ENCODE results near the gene ARPP21. TPM values are rescaled to one million over a fixed set of nuclear protein-coding genes. Genes with fewer than 3 reads are reported as not detected.
A peak's percentile ranks its signal among the peaks of the same experiment; 100 is the strongest.
"Not testable (repeated sequence)": the region's sequence is repeated elsewhere in the genome, so short reads cannot be mapped to it uniquely, and the experiment has no call there.

The ARPP21 gene
- total and polyA plus RNA-seq, 7 donors, result 86.4 to 336 (median 101) TPM

GRCh38 chr3:35617370-35617769, 22.0 kb upstream of the ARPP21 start:
- TF ChIP-seq, protein P1, sequence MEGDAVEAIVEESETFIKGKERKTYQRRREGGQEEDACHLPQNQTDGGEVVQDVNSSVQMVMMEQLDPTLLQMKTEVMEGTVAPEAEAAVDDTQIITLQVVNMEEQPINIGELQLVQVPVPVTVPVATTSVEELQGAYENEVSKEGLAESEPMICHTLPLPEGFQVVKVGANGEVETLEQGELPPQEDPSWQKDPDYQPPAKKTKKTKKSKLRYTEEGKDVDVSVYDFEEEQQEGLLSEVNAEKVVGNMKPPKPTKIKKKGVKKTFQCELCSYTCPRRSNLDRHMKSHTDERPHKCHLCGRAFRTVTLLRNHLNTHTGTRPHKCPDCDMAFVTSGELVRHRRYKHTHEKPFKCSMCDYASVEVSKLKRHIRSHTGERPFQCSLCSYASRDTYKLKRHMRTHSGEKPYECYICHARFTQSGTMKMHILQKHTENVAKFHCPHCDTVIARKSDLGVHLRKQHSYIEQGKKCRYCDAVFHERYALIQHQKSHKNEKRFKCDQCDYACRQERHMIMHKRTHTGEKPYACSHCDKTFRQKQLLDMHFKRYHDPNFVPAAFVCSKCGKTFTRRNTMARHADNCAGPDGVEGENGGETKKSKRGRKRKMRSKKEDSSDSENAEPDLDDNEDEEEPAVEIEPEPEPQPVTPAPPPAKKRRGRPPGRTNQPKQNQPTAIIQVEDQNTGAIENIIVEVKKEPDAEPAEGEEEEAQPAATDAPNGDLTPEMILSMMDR (IDR thresholded peaks at IDR 0.05), result no peak
- Histone ChIP-seq H3K9me3 (no peaks in the 10 kb centered on the region), H3K27me3 (ENCODE audit: insufficient read depth in 3 of 3, low read length in 2 of 3) (no peaks in the 10 kb centered on the region), H3K4me1 (no peaks in the 10 kb centered on the region), H3K36me3 (ENCODE audit: insufficient read depth in 1 of 2, low read depth in 1 of 2) (no peaks in the 10 kb centered on the region), H3K27ac (no peak overlapping the region), H3K4me3 (no peak overlapping the region)
- DNase-seq (no peak), ATAC-seq (no peak)
- WGBS, 3 donors, result 95 to 100% (median 95%) methylated on average over 1 of the region's 1 CpG
- intact Hi-C loops (cut with DNase I), result no loop called here

GRCh38 chr3:35620238-35620637, 19.1 kb upstream of the ARPP21 start:
- H3K9me3 ChIP-seq; H3K27me3 ChIP-seq (ENCODE audit: insufficient read depth in 3 of 3, low read length in 2 of 3); intact Hi-C loops (cut with DNase I); DNase-seq; H3K36me3 ChIP-seq (ENCODE audit: insufficient read depth in 1 of 2, low read depth in 1 of 2); H3K27ac ChIP-seq; H3K4me1 ChIP-seq; ATAC-seq; H3K4me3 ChIP-seq: not testable (repeated sequence)
- WGBS, 3 donors, result 78 to 87% (median 87%) methylated on average over 2 of the region's 2 CpGs

DNA sequence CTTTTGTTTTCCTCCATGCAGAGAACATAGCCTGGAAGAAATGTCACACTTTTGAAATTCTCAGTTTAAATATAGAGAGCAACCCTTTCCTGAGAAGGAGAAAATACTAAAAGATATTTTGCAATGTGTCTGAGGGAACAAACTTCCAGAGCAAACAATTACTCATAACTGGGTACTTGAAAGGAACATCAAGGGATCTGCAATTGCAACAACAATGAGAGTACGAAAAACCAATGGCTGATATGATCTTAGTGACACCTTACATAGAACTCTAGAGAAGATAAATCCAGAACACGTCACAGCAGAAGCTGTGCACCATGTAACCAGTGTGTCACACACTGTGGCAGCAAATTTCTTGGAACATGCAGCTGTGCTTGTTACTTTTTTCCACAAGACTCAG, 14.6 kb upstream of the ARPP21 start:
- Histone ChIP-seq H3K4me1 (no peaks in the 10 kb centered on the region), H3K27ac (no peak overlapping the region), H3K4me3 (no peak overlapping the region), H3K36me3 (ENCODE audit: insufficient read depth in 1 of 2, low read depth in 1 of 2) (no peaks in the 10 kb centered on the region), H3K9me3 (no peaks in the 10 kb centered on the region), H3K27me3 (ENCODE audit: insufficient read depth in 3 of 3, low read length in 2 of 3) (no peaks in the 10 kb centered on the region)
- no peak for ATAC-seq
- DNase-seq, result no peak
- intact Hi-C loops (cut with DNase I), result no loop called here
- WGBS, 3 donors, result 85 to 92% (median 87%) methylated on average over 2 of the region's 2 CpGs
- TF ChIP-seq, protein P1 (IDR thresholded peaks at IDR 0.05), result no peak

DNA sequence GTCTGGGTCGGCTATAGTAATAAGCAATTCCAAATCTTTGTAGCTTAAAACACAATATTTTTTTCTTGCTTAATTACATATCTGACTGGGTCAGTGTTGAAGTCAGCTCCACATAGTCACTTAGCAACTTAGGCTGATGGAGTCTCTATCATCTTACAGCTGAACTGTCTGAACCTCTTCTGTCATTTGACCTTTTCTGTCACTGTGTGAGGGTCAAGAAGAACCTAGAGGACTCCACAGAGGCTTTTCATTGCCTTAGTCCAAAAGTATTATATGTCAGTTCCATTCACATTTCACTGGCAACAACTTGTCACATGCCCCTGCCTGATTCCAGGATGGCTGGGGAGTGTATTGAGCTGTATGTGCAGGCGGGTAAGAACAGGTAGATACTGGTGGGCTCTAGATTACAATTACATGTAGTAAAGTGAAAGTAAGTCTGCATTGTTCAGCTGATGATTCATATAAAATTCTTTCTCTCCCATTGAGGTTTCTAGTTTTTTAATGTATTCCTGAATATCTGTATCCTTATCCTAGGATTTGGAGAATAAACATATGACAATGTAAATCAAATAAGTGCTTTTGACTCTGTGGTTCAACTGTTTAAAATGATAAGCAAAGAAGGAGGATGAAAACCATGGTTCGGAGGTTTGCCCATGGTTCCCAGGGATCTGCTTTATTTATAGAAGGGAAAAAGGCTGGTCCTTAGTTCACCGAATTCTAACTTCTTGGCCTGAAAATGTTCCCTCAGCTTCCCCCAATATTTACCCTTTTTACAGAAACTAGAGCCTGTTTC, 5.8 kb upstream of the ARPP21 start:
- intact Hi-C loops (cut with DNase I), result no loop called here
- no peak overlapping the region for H3K27ac ChIP-seq
- 46 to 63% (median 53%) methylated on average over 4 of the region's 4 CpGs for WGBS, 3 donors

GRCh38 chr3:35635407-35635806, 3.9 kb upstream of the ARPP21 start:
- Histone ChIP-seq H3K4me1 (no peaks in the 10 kb centered on the region), H3K9me3 (no peaks in the 10 kb centered on the region), H3K36me3 (ENCODE audit: insufficient read depth in 1 of 2, low read depth in 1 of 2) (no peaks in the 10 kb centered on the region), H3K4me3 (no peak overlapping the region), H3K27ac (no peak overlapping the region), H3K27me3 (ENCODE audit: insufficient read depth in 3 of 3, low read length in 2 of 3) (no peaks in the 10 kb centered on the region)
- TF ChIP-seq, protein P1 (IDR thresholded peaks at IDR 0.05), result no peak
- whole genome bisulfite sequencing, 3 donors, result 69 to 79% (median 71%) methylated on average over 3 of the region's 3 CpGs
- intact Hi-C loops (cut with DNase I), result no loop called here
- DNase-seq (no peak), ATAC-seq (no peak)

More for the DNA sequence above, 5.8 kb upstream of the ARPP21 start:
- H3K36me3 ChIP-seq (ENCODE audit: insufficient read depth in 1 of 2, low read depth in 1 of 2), result no peaks in the 10 kb centered on the region
- ATAC-seq (peak in 3 of 4 donors; percentile 50 to 78 (median 64)), DNase-seq (no peak)
- no peak overlapping the region for H3K4me3 ChIP-seq
- H3K27me3 ChIP-seq (ENCODE audit: insufficient read depth in 3 of 3, low read length in 2 of 3), result no peaks in the 10 kb centered on the region
- TF ChIP-seq, protein P1 (IDR thresholded peaks at IDR 0.05), result no peak
- H3K4me1 ChIP-seq, result no peaks in the 10 kb centered on the region
- H3K9me3 ChIP-seq, result no peaks in the 10 kb centered on the region

Measured in psoas muscle (tissue), 8 donors.